Activated CD4-positive, alpha-beta T cell treated with anti-CD3 and anti-CD28 coated beads, Interleukin-2, amount 50 U/mL, for 4 hours (primary cell): Measurements from ENCODE around the gene UNK.
"Not testable (repeated sequence)": the region's sequence is repeated elsewhere in the genome, so short reads cannot be mapped to it uniquely, and the experiment has no call there.

ENCODE experiments used
- DNase-seq, 2 experiments: peaks; one replicate each; pipeline ENCODE4 v3.0.0-alpha.2; 2020

UNK gene

GRCh38 chr17:75806822-75807500 is 22.4 kb downstream of the UNK start:
- DNase-seq: no peak

- no peak for DNase-seq
Observed at GRCh38 chr17:75807861-75808260, 23.3 kb downstream of the UNK start.

GRCh38 chr17:75808549-75808904 is 23.9 kb downstream of the UNK start:
- no peak for DNase-seq

GRCh38 chr17:75808905-75809621 is 24.5 kb downstream of the UNK start:
- DNase-seq: peak in 1 of 2 experiments; percentile 21

- DNase-seq: no peak
Observed at GRCh38 chr17:75809631-75810111, 25.1 kb downstream of the UNK start.

- no peak for DNase-seq
Observed at GRCh38 chr17:75810216-75810615, 25.6 kb downstream of the UNK start.

GRCh38 chr17:75810756-75811155 is 26.1 kb downstream of the UNK start:
- not testable (repeated sequence) for DNase-seq

- DNase-seq: no peak
Observed at GRCh38 chr17:75811174-75811573, 26.6 kb downstream of the UNK start.

GRCh38 chr17:75812096-75813013 is 27.7 kb downstream of the UNK start:
- DNase-seq: no peak

- no peak for DNase-seq
Observed at GRCh38 chr17:75813081-75814020, 28.7 kb downstream of the UNK start.

GRCh38 chr17:75814021-75814395 is 29.4 kb downstream of the UNK start:
- no peak for DNase-seq

- DNase-seq: no peak
Observed at GRCh38 chr17:75814900-75815373, 30.3 kb downstream of the UNK start.

GRCh38 chr17:75815399-75815798 is 30.8 kb downstream of the UNK start:
- DNase-seq: no peak

GRCh38 chr17:75816693-75817092 is 32.1 kb downstream of the UNK start:
- DNase-seq: no peak

GRCh38 chr17:75817571-75817970 is 33.0 kb downstream of the UNK start:
- DNase-seq: no peak

GRCh38 chr17:75818326-75818885 is 33.8 kb downstream of the UNK start:
- DNase-seq: no peak

- no peak for DNase-seq
Observed at GRCh38 chr17:75819116-75819515, 34.5 kb downstream of the UNK start.

GRCh38 chr17:75819678-75820077 is 35.1 kb downstream of the UNK start:
- DNase-seq: no peak

GRCh38 chr17:75820094-75821080 is 35.8 kb downstream of the UNK start:
- DNase-seq: no peak

GRCh38 chr17:75821552-75821951 is 36.9 kb downstream of the UNK start:
- no peak for DNase-seq
